Astrocyte of the cerebellum (primary cell): ENCODE results near the gene ZNF609.
A peak's percentile ranks its signal among the peaks of the same experiment; 100 is the strongest.

Source experiments
- DNase-seq: peaks from one replicate; pipeline ENCODE4 v3.0.0-alpha.2; 2011; ENCODE audit warnings: low read depth
- H3K4me3 ChIP-seq: 2 replicates; pipeline ENCODE4 v1.5.1; 2011; ENCODE audit warnings: mild to moderate bottlenecking, low read depth, low read length, moderate library complexity
- in situ Hi-C: cut with HindIII; loops from 2 replicates; pipeline ENCODE4 v1.10.0; 2017; ENCODE audit warnings: low sequenced_read_pairs
- TF ChIP-seq, protein P1 (sequence below): IDR thresholded peaks from 2 replicates; pipeline ENCODE4 v1.5.1; 2012; ENCODE audit warnings: low read length, low read depth, moderate library complexity, mild to moderate bottlenecking; ENCODE audit errors: missing control alignments

The ZNF609 gene

DNA sequence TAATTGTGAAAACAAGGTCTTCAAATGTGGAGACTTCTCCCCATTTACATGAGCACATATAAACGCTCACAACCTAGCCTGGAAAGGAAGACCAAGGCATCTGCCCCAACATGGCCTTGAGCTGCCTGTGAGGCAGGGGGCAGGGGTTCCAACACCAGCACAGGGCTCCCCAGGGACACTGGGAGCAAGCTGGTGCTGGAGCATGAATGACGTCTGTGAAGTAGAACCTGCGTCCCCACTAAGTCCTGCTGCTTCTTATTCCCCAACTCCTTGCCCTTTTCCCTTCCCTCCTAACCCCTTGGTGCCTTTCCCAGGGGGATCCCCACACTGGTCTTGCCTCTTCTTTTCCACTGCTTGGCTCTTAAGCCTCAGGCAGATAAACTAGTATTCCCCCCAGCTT, 221.9 kb downstream of the ZNF609 start:
- H3K4me3 ChIP-seq = no peak overlapping the region
- DNase-seq = no peak
- in situ Hi-C loops = loop anchor here (5.0 kb wide), 1 partner anchor 40 kb away; no protein-coding TSS in a partner anchor
- TF ChIP-seq, protein P1, sequence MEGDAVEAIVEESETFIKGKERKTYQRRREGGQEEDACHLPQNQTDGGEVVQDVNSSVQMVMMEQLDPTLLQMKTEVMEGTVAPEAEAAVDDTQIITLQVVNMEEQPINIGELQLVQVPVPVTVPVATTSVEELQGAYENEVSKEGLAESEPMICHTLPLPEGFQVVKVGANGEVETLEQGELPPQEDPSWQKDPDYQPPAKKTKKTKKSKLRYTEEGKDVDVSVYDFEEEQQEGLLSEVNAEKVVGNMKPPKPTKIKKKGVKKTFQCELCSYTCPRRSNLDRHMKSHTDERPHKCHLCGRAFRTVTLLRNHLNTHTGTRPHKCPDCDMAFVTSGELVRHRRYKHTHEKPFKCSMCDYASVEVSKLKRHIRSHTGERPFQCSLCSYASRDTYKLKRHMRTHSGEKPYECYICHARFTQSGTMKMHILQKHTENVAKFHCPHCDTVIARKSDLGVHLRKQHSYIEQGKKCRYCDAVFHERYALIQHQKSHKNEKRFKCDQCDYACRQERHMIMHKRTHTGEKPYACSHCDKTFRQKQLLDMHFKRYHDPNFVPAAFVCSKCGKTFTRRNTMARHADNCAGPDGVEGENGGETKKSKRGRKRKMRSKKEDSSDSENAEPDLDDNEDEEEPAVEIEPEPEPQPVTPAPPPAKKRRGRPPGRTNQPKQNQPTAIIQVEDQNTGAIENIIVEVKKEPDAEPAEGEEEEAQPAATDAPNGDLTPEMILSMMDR = no peak

DNA sequence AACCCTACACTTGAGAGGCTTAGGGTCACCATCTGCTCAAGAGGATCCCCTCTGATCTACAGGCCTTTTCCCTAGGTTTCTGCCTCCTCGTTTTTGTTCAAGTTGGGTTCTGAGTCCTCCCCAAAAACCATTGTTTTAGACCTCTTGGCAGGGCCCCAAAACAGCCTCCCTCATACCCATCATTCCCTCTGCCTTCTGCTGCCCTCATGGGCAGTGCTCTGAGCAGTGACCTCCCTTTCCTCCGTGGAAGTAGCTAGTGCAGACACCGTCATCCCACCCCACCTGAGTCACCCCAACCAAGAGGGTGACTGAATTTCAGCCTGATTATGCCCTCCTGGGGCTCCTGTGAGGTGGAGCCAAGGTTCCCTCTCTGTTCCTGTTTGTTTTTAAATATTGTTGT, 223.0 kb downstream of the ZNF609 start:
- no peak for DNase-seq
- in situ Hi-C loops = loop anchor here (5.0 kb wide), 1 partner anchor 39 kb away; no protein-coding TSS in a partner anchor
- H3K4me3 ChIP-seq = no peak overlapping the region
- TF ChIP-seq, protein P1 = no peak

DNA sequence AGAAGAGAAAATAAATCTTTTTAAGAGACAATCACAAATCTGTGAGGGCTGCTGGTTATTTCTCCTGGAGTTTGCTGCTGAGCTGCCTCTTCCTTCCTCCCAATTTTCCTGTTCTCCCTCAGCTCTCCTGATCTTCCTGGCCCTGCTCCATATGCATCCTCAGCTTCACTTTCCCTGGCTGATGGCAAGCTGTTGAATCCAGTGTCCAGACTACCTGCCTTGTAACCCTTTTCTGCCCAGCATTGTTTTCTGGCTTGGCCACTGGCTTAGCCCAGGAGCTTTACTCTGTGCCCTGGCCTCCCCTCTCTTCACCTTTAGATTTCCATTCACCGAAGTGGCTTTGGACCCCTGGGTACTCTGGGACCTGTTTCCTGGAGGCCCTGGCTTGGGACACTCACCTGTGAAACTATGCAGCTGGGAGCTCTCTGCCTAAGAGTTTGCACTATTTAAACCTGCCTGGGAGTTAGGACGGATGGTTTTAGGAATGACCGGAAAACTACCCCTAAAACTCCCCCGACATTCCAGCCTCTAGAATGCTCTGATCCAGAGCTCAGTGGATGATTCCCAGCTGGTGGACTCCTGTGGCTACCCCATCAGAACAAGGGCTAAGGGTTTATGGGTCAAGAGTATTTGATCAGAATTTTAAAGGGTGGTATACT, 225.0 kb downstream of the ZNF609 start:
- in situ Hi-C loops = no loop called here
- H3K4me3 ChIP-seq = no peak overlapping the region
- no peak for DNase-seq
- TF ChIP-seq, protein P1 = no peak

DNA sequence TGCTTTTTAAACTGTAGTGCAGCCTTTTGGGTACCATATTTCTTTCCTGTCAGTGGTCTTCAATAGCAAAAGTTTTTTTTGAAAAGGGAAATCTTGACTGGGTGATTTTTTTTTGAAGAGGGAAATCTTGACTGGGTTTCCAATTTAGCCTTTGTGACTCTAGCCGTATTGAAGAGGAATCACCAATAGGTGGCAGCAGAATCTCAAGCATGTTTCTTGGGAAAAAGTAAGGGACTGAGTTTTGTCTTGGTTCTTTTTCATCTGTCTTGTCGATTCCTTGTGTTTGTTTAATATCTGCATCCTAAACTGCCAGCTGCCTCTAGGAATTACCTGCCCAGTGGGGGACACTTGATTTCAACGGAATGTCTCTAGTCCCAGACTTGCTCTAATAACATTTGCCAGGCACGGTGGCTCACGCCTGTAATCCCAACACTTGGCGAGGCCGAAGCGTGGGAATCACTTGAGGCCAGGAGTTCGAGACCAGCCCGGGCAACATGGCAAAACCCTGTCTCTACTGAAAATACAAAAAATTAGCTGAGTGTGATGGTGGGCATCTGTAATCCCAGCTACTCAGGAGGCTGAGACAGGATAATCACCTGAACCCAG, 225.9 kb downstream of the ZNF609 start:
- DNase-seq = peak; percentile 51
- H3K4me3 ChIP-seq = no peak overlapping the region
- TF ChIP-seq, protein P1 = peak; percentile 72
- in situ Hi-C loops = no loop called here

DNA sequence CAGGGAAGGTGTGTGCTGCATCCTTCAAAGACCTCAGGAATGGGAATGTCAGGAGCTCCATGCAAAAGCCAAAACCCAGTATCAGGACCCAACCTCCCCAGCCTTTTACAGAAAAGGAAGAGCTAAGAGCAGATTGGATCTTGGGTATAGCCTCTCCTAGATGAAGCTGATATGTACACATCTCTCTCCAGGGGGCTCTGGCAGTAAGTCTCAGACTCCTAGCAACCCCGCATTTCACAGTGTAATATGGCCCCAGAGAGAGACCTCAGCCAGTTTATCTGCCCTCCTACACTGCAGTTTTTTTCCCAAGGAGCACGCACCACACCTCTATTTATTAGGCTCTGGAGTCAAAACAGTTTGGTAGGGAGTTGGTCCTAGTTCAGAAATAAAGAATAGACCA, 226.8 kb downstream of the ZNF609 start:
- in situ Hi-C loops = no loop called here
- H3K4me3 ChIP-seq = no peak overlapping the region
- no peak for DNase-seq
- TF ChIP-seq, protein P1 = no peak

DNA sequence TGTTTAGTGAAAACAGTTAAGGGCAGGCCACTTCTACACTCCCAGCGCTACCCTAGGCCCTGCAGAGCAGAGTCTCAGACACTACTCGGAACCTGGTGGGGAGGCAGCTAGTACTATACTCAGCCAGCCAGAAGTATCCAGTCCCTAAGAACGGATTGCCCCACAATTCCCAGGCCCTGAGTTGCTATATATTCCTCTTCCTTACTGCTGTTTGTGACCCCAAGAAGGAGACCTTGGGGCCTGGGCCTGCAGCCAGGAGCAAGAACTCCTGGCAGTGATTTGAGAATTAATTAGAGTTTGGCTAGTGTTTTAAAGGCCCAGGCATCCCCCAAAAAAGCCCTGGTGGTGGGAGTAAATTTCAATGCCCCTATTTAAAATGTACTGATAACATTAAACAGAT, 227.3 kb downstream of the ZNF609 start:
- no peak overlapping the region for H3K4me3 ChIP-seq
- in situ Hi-C loops = no loop called here
- DNase-seq = no peak
- TF ChIP-seq, protein P1 = no peak
